NCI-H345 treated with DMSO at 0.1 percent for 48 hours (cell line): ENCODE measurements around the gene CDH12.
"Not testable (repeated sequence)": the region's sequence is repeated elsewhere in the genome, so short reads cannot be mapped to it uniquely, and the experiment has no call there.

ENCODE experiments used
- DNase-seq: peaks from one replicate; lab custom pipeline; 2025; ENCODE audit not compliant: unreplicated experiment; lab: John Stamatoyannopoulos, UW

The CDH12 gene

GRCh38 chr5:22774214-22774613 is 78.9 kb downstream of the CDH12 start:
- not testable (repeated sequence) for DNase-seq

- DNase-seq = no peak
These were observed 88.4 kb downstream of the CDH12 start for GRCh38 chr5:22764736-22765135.

GRCh38 chr5:22757776-22758175 is 95.4 kb downstream of the CDH12 start:
- DNase-seq = no peak

GRCh38 chr5:22754155-22754554 is 99.0 kb downstream of the CDH12 start:
- no peak for DNase-seq

- DNase-seq = no peak
These were observed 101.6 kb downstream of the CDH12 start for GRCh38 chr5:22751536-22751935.

DNA sequence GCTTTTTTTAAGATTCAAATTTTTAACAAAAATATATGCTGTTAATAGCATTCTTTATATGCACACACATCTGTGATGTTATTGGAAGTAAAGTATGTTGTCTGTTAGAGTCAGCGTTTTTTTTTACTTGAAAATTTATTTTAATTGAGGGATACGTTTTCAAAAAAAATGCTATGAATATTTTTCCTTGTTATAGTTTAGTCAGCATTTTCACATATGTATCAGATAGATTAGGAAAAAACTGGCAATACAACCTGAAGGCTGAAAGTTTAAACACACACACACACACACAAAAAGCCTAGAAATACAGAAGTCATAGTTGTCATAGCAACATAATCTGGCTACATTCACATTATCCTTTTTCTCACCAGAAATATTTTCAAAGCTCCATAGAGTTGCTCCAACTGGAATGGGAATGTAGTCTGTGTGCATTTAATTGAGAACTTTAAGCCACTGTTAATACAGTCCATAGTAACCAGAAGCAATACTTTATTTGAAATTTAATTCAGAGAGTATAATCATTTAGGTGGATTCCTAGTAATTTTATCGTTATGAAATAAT is 116.6 kb downstream of the CDH12 start:
- DNase-seq = no peak

- DNase-seq = no peak
These were observed 118.2 kb downstream of the CDH12 start for GRCh38 chr5:22734907-22735306.

DNA sequence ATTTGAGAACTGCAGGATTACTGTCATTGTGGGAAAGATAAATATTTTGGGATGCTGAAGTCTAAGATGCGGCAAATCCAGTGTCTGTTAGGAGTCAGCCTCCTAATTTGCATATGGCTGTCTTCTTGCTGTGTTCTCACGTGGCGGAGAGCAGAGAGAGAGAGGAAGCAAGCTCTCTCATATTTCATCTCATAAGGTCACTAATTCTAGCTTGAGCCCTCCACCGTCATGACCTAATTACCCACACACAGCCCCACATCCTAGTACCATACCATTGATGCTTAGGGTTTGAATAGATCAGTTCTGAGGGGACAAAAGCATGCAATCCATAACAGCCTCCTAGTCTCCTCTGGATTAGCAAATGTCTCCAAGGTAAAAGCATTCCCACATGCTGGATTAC is 124.5 kb downstream of the CDH12 start:
- no peak for DNase-seq

DNA sequence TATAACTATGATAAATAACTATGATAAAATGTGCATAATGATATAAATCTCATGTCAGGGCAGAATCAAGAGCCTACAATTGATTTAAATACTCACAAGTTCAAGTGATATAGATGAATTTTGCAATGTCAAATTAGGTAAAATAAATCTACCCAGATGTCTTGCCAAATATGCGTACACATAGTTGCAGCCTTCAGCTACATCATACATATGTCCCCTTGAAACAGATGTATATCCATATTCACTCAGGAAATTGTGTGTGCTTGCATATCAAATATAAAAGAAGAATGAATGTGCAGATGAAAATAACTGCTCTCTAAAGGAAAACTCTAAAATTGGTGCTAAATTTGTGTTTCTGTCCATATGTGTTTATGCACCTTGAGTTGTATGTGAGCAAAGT is 130.7 kb downstream of the CDH12 start:
- DNase-seq = no peak

DNA sequence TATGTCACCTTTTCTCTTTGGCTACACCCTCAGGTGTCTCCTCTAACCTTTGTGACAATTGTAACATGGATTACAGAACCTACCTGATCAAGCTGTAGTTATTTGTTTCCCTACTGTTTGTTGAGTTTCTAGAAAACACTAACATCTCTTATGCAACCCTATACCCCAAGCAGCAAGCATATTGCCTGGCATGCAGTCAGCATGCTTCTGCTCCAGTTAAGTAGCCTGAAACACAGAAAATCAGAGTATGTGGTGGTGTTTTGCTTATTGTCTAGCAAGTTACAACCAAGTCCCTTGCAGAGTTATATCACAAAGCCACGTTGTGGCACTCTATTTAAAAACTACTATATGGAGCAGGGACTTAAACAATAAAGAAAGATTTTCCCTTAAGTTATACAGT is 131.1 kb downstream of the CDH12 start:
- DNase-seq = no peak

DNA sequence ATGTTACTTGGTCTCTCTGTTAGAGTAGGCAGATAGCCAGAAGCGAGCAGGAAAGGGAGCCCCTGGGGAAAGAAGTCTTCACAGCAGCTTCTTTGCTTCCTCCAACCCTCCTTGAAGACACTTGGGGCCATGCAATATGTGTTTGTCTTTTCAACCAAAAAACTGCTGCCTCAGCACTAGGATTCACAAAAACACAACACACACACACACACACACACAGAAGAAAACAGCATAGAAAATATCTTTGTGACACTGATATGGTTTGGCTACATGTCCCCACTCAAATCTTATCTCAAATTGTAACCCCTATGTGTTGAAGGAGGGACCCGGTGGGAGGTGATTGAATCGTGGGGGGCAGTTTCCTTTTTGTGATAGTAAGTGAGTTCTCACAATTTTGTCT is 133.3 kb downstream of the CDH12 start:
- no peak for DNase-seq

DNA sequence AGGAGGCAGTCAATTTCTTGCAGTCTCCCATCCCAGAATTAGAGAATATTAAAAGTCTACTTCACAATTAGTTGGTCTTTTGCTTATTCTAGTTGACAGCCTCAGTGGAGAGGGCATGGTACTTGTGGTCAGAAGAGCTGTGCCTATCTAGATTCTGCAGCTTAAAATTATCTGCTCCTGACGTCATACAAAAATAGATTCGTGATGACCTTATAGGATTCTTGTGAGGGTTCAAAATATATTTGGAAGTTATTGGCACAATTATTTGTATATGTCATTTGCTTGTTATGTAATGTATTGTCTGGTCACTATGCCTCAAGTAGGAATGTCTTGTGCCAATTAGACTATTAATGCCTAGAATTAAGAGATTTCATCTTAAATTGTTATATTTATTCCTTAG is 142.5 kb downstream of the CDH12 start:
- DNase-seq = no peak

DNA sequence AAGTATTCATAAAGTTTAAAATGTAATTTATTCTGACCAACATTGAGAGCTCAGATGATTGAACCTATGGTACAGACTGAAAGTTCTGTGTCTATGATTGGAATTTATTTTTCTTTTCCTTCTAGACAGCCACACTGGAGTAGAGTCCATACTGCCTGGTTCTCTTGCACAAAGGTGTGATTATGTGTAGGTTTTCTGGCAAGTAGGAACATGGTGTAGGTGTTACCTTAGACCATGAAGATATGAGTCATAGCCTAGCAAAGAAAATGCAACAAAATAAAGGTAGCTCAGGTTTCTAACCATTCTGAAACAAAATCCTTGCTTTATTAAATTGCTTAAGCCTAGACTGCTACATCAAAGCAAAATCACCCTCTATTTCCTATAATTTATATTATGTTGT is 143.4 kb downstream of the CDH12 start:
- no peak for DNase-seq

DNA sequence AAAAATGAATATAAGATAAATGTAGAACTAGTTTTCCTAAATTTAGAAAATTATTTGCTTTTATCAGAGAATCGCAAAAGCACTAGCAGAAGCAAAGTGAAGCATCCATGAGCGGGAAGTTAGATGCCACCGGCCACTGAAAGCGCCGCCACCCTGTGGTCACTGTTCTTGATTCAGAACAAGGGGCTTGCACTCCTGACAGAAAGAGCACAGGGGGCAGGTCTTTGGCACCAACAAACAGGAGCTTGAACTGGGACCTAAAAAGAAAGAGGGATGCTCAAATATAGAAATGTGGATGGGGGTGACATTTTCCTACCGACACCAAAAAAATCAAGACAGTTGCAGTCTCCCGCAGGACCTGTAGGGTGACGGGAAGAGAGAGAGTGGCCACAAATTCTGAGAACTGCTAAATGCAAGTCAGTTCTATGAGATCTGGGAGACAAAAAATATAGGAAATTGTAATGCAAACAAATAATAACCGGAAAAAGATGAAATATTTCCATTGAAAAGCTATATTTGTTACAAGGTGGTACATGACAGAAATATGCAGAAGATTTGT is 144.3 kb downstream of the CDH12 start:
- DNase-seq = no peak

- DNase-seq = no peak
These were observed 146.2 kb downstream of the CDH12 start for GRCh38 chr5:22706901-22707300.

DNA sequence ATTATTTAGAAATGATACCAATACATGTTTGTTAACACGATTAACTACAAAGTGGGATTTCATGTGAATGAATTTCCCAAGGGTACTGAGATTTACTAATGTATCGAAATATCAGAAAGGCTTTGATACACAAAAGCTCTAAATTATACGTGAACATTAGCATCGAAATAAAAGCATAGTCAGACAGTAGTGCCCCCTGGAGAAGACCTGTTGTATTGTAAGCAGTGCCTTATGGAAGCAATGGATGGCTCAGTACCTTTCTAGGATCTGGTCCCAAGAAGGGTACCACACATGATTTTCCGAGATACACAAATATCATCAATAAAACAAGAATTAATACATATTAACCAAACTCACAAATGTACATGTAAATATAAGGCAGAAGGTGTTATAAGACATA is 153.8 kb downstream of the CDH12 start:
- no peak for DNase-seq

DNA sequence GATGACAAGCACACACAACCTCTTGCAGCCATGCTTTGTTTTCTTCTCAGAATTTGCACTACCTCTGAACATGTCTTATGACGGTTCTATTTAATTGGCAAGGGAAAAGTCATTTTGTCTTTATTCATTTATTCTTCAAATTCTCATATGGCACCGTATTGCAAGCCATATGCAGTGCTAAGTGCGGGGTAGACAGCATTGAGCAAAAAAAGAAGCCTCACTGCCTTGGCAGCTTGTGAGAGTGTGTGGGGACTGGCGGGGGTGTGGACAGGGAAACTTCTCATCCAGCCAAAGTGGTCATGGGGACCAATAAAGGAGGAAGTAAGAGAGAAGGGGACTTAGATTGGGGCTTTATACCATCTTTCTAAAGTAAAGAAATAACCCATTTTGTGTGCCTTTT is 160.0 kb downstream of the CDH12 start:
- DNase-seq = no peak

DNA sequence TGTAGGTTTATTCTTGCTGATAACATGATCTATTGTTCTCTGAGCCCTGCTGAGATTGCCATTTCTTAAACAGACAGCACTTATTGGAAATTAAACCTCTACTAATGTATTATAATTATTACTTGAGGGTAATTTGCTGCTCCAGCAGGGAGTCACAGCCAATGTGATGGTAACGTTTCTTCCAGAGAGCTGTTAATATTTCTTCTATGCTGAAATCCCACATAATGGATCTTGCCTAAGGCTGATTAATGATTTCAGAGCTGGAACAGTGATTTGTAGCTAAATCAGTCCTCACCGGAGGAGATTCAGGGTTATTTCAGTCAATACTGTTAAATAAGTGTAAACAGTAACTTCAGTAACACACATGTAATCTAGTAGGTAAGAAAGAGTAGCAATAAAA is 170.1 kb downstream of the CDH12 start:
- DNase-seq = no peak

DNA sequence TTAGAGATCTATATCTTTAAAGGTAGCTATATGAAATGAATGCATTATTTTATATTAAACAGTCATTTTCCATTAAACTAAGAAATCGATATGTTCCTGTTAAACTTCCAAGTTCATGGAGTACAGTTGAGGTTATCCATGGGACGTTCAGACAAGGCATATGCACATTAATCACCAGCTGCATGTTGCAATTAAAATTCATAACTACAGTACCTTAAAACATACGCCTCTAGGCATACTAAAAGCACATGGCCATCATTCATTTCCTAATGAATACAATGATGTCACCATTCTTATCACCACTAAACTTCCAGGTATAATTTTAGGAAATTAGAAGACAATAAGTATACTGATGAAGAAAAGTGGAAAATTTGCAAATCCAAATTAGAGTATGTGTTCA is 174.3 kb downstream of the CDH12 start:
- no peak for DNase-seq

GRCh38 chr5:22673131-22673530 is 180.0 kb downstream of the CDH12 start:
- no peak for DNase-seq

DNA sequence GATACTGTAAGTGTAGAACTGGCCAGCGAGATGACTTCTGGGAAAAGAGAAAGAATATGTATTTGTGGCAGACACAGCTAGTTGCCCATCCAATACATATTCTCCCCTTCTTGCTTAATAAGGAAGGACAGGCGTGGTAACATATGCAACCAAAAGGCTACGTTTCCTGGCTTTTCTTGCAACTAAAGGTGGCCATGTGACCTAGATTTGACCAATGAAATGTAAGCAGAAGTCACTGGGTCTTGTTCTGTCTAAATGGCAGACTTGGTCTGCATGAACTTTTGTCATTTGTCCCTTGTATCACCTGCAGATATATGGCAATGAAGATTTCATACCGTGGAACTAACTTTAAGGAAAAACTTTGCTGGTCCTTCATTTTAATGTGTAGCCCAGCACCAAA is 183.8 kb downstream of the CDH12 start:
- no peak for DNase-seq

DNA sequence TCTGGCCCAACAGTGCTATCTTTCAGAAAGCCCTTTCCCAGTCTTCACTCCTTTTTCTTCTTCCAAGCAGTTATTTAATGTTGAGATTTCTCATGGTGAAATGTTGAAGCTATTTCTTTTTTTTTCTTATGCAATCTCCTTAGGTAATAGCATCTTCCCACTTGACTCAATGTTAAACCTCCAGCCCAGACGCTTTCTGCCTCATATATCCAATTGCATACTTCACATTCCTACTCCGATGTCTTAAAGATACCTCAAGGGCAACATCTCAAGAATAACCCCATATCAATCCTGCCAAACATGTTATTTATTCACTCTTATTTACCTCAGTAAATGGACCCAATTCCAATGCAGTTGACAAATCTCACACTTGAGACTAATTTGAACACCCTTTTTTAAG is 187.3 kb downstream of the CDH12 start:
- DNase-seq = no peak

DNA sequence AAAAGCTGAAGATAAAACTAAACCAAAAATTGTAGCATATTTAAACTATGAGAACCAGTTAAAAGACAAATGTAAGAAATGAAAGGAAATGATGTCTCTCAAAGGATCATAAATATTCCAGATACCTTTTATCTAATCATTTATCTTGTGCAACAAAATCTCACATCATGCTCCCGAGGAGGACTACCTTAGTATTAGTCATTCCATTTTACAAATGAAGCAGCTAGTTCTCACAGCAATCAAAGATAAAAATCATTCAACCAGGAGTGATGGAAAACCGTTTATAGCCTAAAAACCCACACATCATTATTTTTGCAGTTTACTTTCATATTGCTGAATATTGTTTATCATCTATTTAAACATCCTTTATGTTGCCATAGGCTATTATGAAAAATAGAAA is 190.0 kb downstream of the CDH12 start:
- no peak for DNase-seq

GRCh38 chr5:22662391-22662790 is 190.8 kb downstream of the CDH12 start:
- DNase-seq = no peak
